Hepatocyte (in vitro differentiated cells): ENCODE data around the gene MRPL48. TPM values are rescaled to one million over a fixed set of nuclear protein-coding genes. Genes with fewer than 3 reads are reported as not detected.

ENCODE experiments used
- DNase-seq: peaks from one replicate; pipeline ENCODE4 v3.0.0-alpha.2; 2016; ENCODE audit warnings: low spot score
- H2AFZ ChIP-seq: fragments of 200-600 bp; sonication (generic); 2 replicates; pipeline ENCODE4 v1.6.0; 2016; ENCODE audit warnings: antibody characterized with exemption, mild to moderate bottlenecking
- H3K27ac ChIP-seq: fragments of 200-600 bp; sonication (generic); 2 replicates; pipeline ENCODE4 v1.5.1; 2016; ENCODE audit warnings: mild to moderate bottlenecking
- H3K27me3 ChIP-seq: fragments of 200-600 bp; sonication (generic); 2 replicates; pipeline ENCODE4 v1.6.1; 2016
- H3K36me3 ChIP-seq: fragments of 200-600 bp; sonication (generic); replicated peaks from 2 replicates; pipeline ENCODE4 v1.5.1; 2016; ENCODE audit warnings: low read depth; ENCODE audit not compliant: insufficient read depth
- H3K4me1 ChIP-seq: fragments of 200-600 bp; sonication (generic); 2 replicates; pipeline ENCODE4 v1.5.1; 2016; ENCODE audit warnings: mild to moderate bottlenecking, moderate library complexity; ENCODE audit not compliant: insufficient read depth
- H3K4me2 ChIP-seq: fragments of 200-600 bp; sonication (generic); 2 replicates; pipeline ENCODE4 v1.6.0; 2016
- H3K4me3 ChIP-seq: fragments of 200-600 bp; sonication (generic); 2 replicates; pipeline ENCODE4 v1.5.1; 2016; ENCODE audit warnings: mild to moderate bottlenecking
- H3K79me2 ChIP-seq: fragments of 200-600 bp; sonication (generic); 2 replicates; pipeline ENCODE4 v1.6.0; 2017; ENCODE audit warnings: mild to moderate bottlenecking
- H3K9me2 ChIP-seq: fragments of 200-600 bp; sonication (generic); replicated peaks from 2 replicates; pipeline ENCODE4 v1.6.0; 2017; ENCODE audit warnings: mild to moderate bottlenecking; ENCODE audit not compliant: insufficient read depth
- H3K9me3 ChIP-seq: fragments of 200-600 bp; sonication (generic); 2 replicates; pipeline ENCODE4 v1.5.1; 2016; ENCODE audit warnings: low read depth, mild to moderate bottlenecking
- H4K20me1 ChIP-seq: fragments of 200-600 bp; sonication (generic); 2 replicates; pipeline ENCODE4 v1.6.0; 2016; ENCODE audit warnings: mild to moderate bottlenecking; ENCODE audit not compliant: insufficient read depth, poor library complexity, severe bottlenecking
- EZH2 ChIP-seq: fragments of 200-600 bp; sonication (generic); IDR thresholded peaks from 2 replicates; pipeline ENCODE4 v1.6.1; 2016; ENCODE audit warnings: antibody characterized with exemption, mild to moderate bottlenecking, borderline replicate concordance
- EZH2phosphoT487 ChIP-seq: fragments of 200-600 bp; sonication (generic); IDR thresholded peaks from one replicate; pipeline ENCODE4 v1.6.1; 2018; ENCODE audit warnings: antibody characterized with exemption, mild to moderate bottlenecking, low read depth, moderate library complexity; ENCODE audit not compliant: unreplicated experiment, severe bottlenecking
- WGBS: methylation state at CpG from one replicate; pipeline ENCODE4 v1.1.6; 2016; ENCODE audit warnings: low lambda C conversion rate; ENCODE audit errors: missing lambda C conversion rate; 5-methylcytosine and 5-hydroxymethylcytosine counted together
- polyA plus RNA-seq: library from polyadenylated mRNA; unstranded; fragments of >200 nt; fragmentation: Nextera tagmentation; extraction: Ambion mirVana; gene quantifications from 2 replicates; pipeline ENCODE4 v1.2.1, GENCODE V29; 2016
- total RNA-seq: library from RNA; depleted of rRNA; stranded (reverse); fragments of >200 nt; gene quantifications from 2 replicates; pipeline ENCODE4 v1.2.3, GENCODE V29; 2014
- TF ChIP-seq, protein P1 (sequence below): fragments of 200-600 bp; sonication (generic); IDR thresholded peaks from 2 replicates; pipeline ENCODE4 v1.5.1; 2016; ENCODE audit warnings: antibody characterized with exemption, mild to moderate bottlenecking; ENCODE audit not compliant: poor library complexity

The MRPL48 gene
- total and polyA plus RNA-seq, 2 experiments from 2014 or later: 25.9 to 59.1 TPM

DNA sequence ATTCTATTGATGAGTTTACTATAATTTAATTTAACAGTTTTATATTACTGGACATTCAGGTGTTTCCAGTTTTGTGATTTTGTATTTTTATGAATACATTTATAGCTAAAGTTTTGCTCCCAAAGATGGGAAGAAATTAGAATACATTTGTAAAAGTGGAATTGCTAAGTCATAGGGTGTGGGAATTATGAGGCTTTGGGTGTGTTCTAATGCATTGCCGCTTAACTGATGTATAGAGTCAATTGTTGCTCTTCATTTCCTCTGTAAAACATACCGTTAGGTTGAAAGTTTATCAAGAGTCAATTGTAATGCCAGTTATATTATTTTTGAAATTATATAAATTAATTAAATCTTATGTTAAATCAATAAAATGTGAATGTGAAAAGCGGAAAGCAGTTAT is 105.4 kb downstream of the MRPL48 start:
- Histone ChIP-seq H3K36me3 (peaks cover 3% of the 10 kb centered on the region), H3K9me2 (no peaks in the 10 kb centered on the region), H3K79me2 (no peaks in the 10 kb centered on the region), H3K27me3 (no peaks in the 10 kb centered on the region), H3K4me2 (no peak overlapping the region), H2AFZ (no peak overlapping the region), H4K20me1 (no peaks in the 10 kb centered on the region), H3K4me1 (no peaks in the 10 kb centered on the region), H3K9me3 (no peaks in the 10 kb centered on the region), H3K4me3 (no peak overlapping the region), H3K27ac (no peak overlapping the region)
- no peak for DNase-seq
- TF ChIP-seq, protein P1, sequence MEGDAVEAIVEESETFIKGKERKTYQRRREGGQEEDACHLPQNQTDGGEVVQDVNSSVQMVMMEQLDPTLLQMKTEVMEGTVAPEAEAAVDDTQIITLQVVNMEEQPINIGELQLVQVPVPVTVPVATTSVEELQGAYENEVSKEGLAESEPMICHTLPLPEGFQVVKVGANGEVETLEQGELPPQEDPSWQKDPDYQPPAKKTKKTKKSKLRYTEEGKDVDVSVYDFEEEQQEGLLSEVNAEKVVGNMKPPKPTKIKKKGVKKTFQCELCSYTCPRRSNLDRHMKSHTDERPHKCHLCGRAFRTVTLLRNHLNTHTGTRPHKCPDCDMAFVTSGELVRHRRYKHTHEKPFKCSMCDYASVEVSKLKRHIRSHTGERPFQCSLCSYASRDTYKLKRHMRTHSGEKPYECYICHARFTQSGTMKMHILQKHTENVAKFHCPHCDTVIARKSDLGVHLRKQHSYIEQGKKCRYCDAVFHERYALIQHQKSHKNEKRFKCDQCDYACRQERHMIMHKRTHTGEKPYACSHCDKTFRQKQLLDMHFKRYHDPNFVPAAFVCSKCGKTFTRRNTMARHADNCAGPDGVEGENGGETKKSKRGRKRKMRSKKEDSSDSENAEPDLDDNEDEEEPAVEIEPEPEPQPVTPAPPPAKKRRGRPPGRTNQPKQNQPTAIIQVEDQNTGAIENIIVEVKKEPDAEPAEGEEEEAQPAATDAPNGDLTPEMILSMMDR: no peak
- TF ChIP-seq EZH2phosphoT487 (no peak), EZH2 (no peak)
- 96% methylated on average over 3 of the region's 3 CpGs for WGBS

DNA sequence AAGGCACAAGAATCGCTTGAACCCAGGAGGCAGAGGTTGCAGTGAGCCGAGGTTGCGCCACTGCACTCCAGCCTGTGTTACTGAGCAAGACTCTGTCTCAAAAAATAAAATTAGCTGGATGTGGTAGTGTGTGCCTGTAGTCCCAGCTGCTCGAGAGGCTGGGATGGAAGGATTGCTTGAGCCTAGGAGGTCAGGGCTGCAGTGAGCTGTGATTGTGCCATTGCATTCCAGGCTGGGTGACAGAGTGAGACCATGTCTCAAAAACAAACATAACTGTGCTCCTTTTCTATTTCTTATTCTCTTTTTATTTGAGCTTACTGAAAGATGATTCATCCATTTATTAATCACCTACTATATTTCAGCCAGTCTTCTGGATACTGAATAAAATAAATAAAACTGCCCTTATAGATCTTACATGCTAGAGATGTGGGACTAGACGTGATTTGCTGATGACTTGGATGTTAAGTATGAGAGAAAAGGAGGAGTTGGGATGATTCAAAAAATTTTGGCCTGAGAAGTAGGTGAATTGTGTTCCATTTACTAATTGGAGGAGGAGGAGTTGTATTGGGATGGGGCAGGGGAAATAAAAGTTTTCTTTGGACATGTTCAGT is 107.2 kb downstream of the MRPL48 start:
- 86% methylated on average over 5 of the region's 5 CpGs for WGBS
- Histone ChIP-seq H2AFZ (no peak overlapping the region), H3K9me2 (no peaks in the 10 kb centered on the region), H3K79me2 (no peaks in the 10 kb centered on the region), H3K27ac (no peak overlapping the region), H4K20me1 (no peaks in the 10 kb centered on the region), H3K36me3 (peaks cover 3% of the 10 kb centered on the region), H3K9me3 (no peaks in the 10 kb centered on the region), H3K4me1 (no peaks in the 10 kb centered on the region), H3K4me3 (no peak overlapping the region), H3K27me3 (no peaks in the 10 kb centered on the region), H3K4me2 (no peak overlapping the region)
- DNase-seq: no peak
- TF ChIP-seq, protein P1: no peak
- TF ChIP-seq EZH2phosphoT487 (no peak), EZH2 (no peak)

DNA sequence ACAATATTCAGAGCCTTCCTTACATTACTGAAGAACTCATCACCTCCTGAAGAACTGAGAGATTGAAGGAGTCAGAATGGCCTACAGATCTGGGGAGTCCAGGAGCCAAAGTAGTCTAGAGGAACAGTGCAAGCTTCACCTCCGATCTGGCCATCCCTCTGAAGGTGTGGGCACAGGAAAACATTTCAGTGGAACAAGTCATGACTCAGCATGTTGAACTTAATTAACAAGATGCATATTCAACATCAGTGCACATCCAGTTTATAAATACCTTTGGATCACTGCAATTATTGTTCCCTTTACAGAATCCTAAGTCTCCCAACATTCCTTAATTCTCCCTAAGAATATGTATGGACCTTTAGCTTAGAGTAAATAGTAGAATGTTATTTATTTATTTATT is 114.6 kb downstream of the MRPL48 start:
- Histone ChIP-seq H3K4me1 (no peaks in the 10 kb centered on the region), H4K20me1 (no peaks in the 10 kb centered on the region), H3K9me2 (no peaks in the 10 kb centered on the region), H3K27ac (no peak overlapping the region), H3K4me2 (no peak overlapping the region), H3K36me3 (no peaks in the 10 kb centered on the region), H3K4me3 (no peak overlapping the region), H3K27me3 (no peaks in the 10 kb centered on the region), H2AFZ (no peak overlapping the region), H3K9me3 (no peaks in the 10 kb centered on the region), H3K79me2 (no peaks in the 10 kb centered on the region)
- DNase-seq: no peak
- TF ChIP-seq EZH2 (no peak), EZH2phosphoT487 (no peak)
- TF ChIP-seq, protein P1: no peak
- WGBS: 100% methylated on average over 1 of the region's 1 CpG

DNA sequence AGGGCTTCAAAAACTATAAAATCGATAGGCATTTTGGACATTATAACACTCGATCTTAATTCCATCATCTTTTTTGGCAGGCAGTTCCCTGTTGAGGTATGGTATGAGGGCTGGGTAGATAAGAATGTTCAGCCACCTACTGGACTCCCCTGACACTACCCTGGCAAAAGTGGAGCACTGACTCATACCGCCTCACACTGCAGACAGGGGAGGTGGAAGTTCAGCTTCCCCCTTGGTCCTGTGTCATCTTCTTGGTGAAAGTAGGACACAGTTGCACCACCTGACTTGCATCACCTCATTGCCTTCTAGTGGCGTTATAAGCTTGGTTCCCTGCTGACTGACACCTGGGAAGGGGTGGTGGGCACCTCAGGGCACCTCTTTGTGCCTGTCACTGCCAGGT is 119.5 kb downstream of the MRPL48 start:
- no peaks in the 10 kb centered on the region for H3K27me3 ChIP-seq
- no peak overlapping the region for H2AFZ ChIP-seq
- H3K9me3 ChIP-seq: no peaks in the 10 kb centered on the region
- WGBS: 87% methylated on average over 4 of the region's 4 CpGs
- no peak overlapping the region for H3K4me3 ChIP-seq
- H3K4me2 ChIP-seq: no peak overlapping the region
- TF ChIP-seq, protein P1: no peak
- TF ChIP-seq EZH2: no peak
- TF ChIP-seq EZH2phosphoT487: no peak
- no peaks in the 10 kb centered on the region for H4K20me1 ChIP-seq
- H3K4me1 ChIP-seq: no peaks in the 10 kb centered on the region
- H3K36me3 ChIP-seq: no peaks in the 10 kb centered on the region
- no peak for DNase-seq
- H3K9me2 ChIP-seq: no peaks in the 10 kb centered on the region
- no peak overlapping the region for H3K27ac ChIP-seq
- no peaks in the 10 kb centered on the region for H3K79me2 ChIP-seq
